ENCODE results near the gene LIN9. TPM values are rescaled to one million over a fixed set of nuclear protein-coding genes. Genes with fewer than 3 reads are reported as not detected.

Gene LIN9
- total RNA-seq, 1 donor from 2014 or later, result 14.0 TPM

GRCh38 chr1:226181996-226182714, 126.8 kb downstream of the LIN9 start:
- peak overlapping the region; percentile 82 for H3K27ac Mint-ChIP-seq (ENCODE audit: unreplicated experiment)
- peaks cover 50% of the 10 kb centered on the region for H3K4me1 Mint-ChIP-seq
- no peaks in the 10 kb centered on the region for H3K27me3 Mint-ChIP-seq (ENCODE audit: low read depth)
- no peak for TF ChIP-seq CTCF (conservative IDR thresholded peaks at IDR 0.05)
- no peak for DNase-seq (ENCODE audit: low read depth, low spot score)
- peak overlapping the region; percentile 81 for H3K4me3 Mint-ChIP-seq
- peaks cover 2% of the 10 kb centered on the region for H3K36me3 Mint-ChIP-seq (ENCODE audit: low read depth)
- no peaks in the 10 kb centered on the region for H3K9me3 Mint-ChIP-seq

Other genes starting within 250 kb of the LIN9 start
- gene H3-3A, start 246.4 kb downstream of the LIN9 start, total RNA-seq, result 991 and 1,004 TPM in 2 replicates
- gene ACBD3, start 122.4 kb downstream of the LIN9 start, total RNA-seq, result 22.1 and 24.1 TPM in 2 replicates
- gene MIXL1, start 85.5 kb downstream of the LIN9 start, total RNA-seq, result 0.37 and 0.41 TPM in 2 replicates
- gene PARP1, start 98.9 kb upstream of the LIN9 start, total RNA-seq, result 313 and 329 TPM in 2 replicates
- gene STUM, start 239.6 kb upstream of the LIN9 start, total RNA-seq, result 0.86 and 1.1 TPM in 2 replicates

Measured in neural crest cell (in vitro differentiated cells).